Measurements from ENCODE around the gene BCR. TPM values are rescaled to one million over a fixed set of nuclear protein-coding genes. Genes with fewer than 3 reads are reported as not detected.

BCR gene
- total RNA-seq, 1 donor from 2014 or later = 98.1 TPM

- no peak for DNase-seq (ENCODE audit: low spot score)
Measured at GRCh38 chr22:23175817-23176644, 4.3 kb upstream of the BCR start.

- DNase-seq (ENCODE audit: low spot score) = no peak
Measured at GRCh38 chr22:23176645-23177027, 3.7 kb upstream of the BCR start.

GRCh38 chr22:23177197-23177596 lies 3.1 kb upstream of the BCR start:
- no peak for DNase-seq (ENCODE audit: low spot score)

GRCh38 chr22:23178512-23179254 lies 1.6 kb upstream of the BCR start:
- DNase-seq (ENCODE audit: low spot score) = no peak

- no peak for DNase-seq (ENCODE audit: low spot score)
Measured at GRCh38 chr22:23179381-23180299, 669 bp upstream of the BCR start.

- no peak for DNase-seq (ENCODE audit: low spot score)
Measured at GRCh38 chr22:23180893-23181720, 798 bp downstream of the BCR start.

- no peak for DNase-seq (ENCODE audit: low spot score)
Measured at GRCh38 chr22:23181721-23182308, 1.5 kb downstream of the BCR start.

GRCh38 chr22:23182309-23183060 lies 2.2 kb downstream of the BCR start:
- no peak for DNase-seq (ENCODE audit: low spot score)

GRCh38 chr22:23183061-23183698 lies 2.9 kb downstream of the BCR start:
- DNase-seq (ENCODE audit: low spot score) = no peak

GRCh38 chr22:23184100-23184763 lies 3.9 kb downstream of the BCR start:
- DNase-seq (ENCODE audit: low spot score) = no peak

- DNase-seq (ENCODE audit: low spot score) = no peak
Measured at GRCh38 chr22:23184764-23185113, 4.4 kb downstream of the BCR start.

- no peak for DNase-seq (ENCODE audit: low spot score)
Measured at GRCh38 chr22:23187211-23187610, 6.9 kb downstream of the BCR start.

- no peak for DNase-seq (ENCODE audit: low spot score)
Measured at GRCh38 chr22:23187871-23188700, 7.8 kb downstream of the BCR start.

GRCh38 chr22:23190526-23190925 lies 10.2 kb downstream of the BCR start:
- no peak for DNase-seq (ENCODE audit: low spot score)

GRCh38 chr22:23192133-23192532 lies 11.8 kb downstream of the BCR start:
- DNase-seq (ENCODE audit: low spot score) = no peak

GRCh38 chr22:23192558-23192957 lies 12.2 kb downstream of the BCR start:
- DNase-seq (ENCODE audit: low spot score) = no peak

- no peak for DNase-seq (ENCODE audit: low spot score)
Measured at GRCh38 chr22:23193196-23193827, 13.0 kb downstream of the BCR start.
